ENCODE data around the gene INO80D.

GRCh38 chr2:206125901-206126300, 39.9 kb upstream of the INO80D start:
- TF ChIP-seq POLR2A (IDR thresholded peaks at IDR 0.05) (no peak), CTCF (IDR thresholded peaks at IDR 0.05) (no peak)

Data from Peyer's patch (tissue), 4 donors.